ENCODE measurements around the gene LBHD2. TPM values are rescaled to one million over a fixed set of nuclear protein-coding genes. Genes with fewer than 3 reads are reported as not detected.
A peak's percentile ranks its signal among the peaks of the same experiment; 100 is the strongest.

The LBHD2 gene
- total and polyA plus RNA-seq, 2 of the 13 experiments (the other 11 are each of a cell fraction or from before 2014, with no cell fraction given): 0.67 to 1.00 TPM

DNA sequence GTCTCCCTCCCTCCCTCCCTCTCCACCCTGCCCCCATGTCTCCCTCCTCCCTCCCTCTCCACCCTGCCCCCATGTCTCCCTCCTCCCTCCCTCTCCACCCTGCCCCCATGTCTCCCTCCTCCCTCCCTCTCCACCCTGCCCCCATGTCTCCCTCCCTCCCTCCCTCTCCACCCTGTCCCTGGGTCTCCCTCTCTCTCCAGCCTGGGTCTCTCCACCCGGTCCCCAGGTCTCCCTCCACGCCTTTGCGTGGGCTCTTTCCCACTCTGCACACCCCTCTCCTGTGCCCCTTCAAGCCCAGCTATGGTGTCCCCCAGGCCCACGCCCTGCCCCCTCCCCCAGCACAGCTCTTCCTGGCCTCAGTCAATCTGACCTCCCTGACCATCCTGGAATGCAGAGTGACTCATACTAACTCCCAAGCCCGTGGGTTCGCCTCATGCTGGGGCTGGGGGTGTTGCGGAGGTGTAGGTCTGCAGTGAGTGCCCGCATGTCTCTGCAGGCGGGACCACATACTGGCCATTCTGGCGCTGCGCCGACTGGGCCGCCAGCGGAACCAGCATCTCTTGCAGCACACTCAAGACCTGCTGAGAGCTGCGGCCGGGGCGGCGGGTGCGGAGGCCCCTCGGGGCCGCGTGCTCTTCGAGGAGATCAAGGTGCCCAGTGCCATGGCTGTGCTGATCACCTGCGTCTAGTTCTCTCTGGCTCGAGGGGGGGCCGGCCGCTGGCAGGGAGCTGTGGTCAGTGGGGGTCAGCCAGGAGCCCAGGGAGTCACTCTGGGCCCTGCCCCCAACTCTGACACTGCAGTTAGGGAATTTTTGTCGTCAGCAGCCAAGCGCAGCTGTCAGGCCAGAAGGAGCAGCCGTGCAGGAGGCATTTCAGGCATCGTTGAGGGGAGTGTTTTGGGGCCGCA lies 25.8 kb downstream of the LBHD2 start (continued):
- TF ChIP-seq ZNF883 (CRISPR knock-in tag; IDR thresholded peaks at IDR 0.05; ENCODE audit: not compliant biosample characterization): no peak
- peak; percentile 42; the same call in 1 of the 2 replicates for TF ChIP-seq NR2F6 (IDR thresholded peaks at IDR 0.05)
- peak; percentile 74 for TF ChIP-seq NR2F6 (CRISPR knock-in tag; IDR thresholded peaks at IDR 0.05)
- no peak for TF ChIP-seq NFE2 (CRISPR knock-in tag; IDR thresholded peaks at IDR 0.05)
- TF ChIP-seq ZNF282 (IDR thresholded peaks at IDR 0.05; ENCODE audit: partially characterized antibody): no peak
- TF ChIP-seq ZNF660 (CRISPR knock-in tag; IDR thresholded peaks at IDR 0.05; ENCODE audit: borderline replicate concordance, low read depth): no peak
- TF ChIP-seq ZNF781 (CRISPR knock-in tag; IDR thresholded peaks at IDR 0.05; ENCODE audit: borderline replicate concordance, not compliant biosample characterization): no peak
- TF ChIP-seq RFXAP (CRISPR knock-in tag; IDR thresholded peaks at IDR 0.05; ENCODE audit: borderline replicate concordance): no peak
- no peak for TF ChIP-seq NR0B2 (CRISPR knock-in tag; IDR thresholded peaks at IDR 0.05)
- TF ChIP-seq POLR2A (IDR thresholded peaks at IDR 0.05; ENCODE audit: insufficient read depth in 1 of 2, low read depth in 2 of 2, low read length in 2 of 2): no peak
- no peak for TF ChIP-seq ZNF749 (CRISPR knock-in tag; IDR thresholded peaks at IDR 0.05; ENCODE audit: borderline replicate concordance)
- no peak for TF ChIP-seq ZSCAN22 (CRISPR knock-in tag; IDR thresholded peaks at IDR 0.05)
- TF ChIP-seq ZNF468 (CRISPR knock-in tag; IDR thresholded peaks at IDR 0.05): no peak
- TF ChIP-seq DNMT3B (CRISPR knock-in tag; conservative IDR thresholded peaks at IDR 0.05): no peak
- TF ChIP-seq NFKBIZ (CRISPR knock-in tag; IDR thresholded peaks at IDR 0.05): no peak
- TF ChIP-seq NCOA5 (CRISPR knock-in tag; IDR thresholded peaks at IDR 0.05): no peak
- no peak for TF ChIP-seq STAT5B (CRISPR knock-in tag; IDR thresholded peaks at IDR 0.05)
- TF ChIP-seq ZNF567 (CRISPR knock-in tag; IDR thresholded peaks at IDR 0.05; ENCODE audit: borderline replicate concordance): no peak
- no peak for TF ChIP-seq ATF5 (CRISPR knock-in tag; IDR thresholded peaks at IDR 0.05; ENCODE audit: low read depth)
- no peak for TF ChIP-seq ZNF33A (CRISPR knock-in tag; IDR thresholded peaks at IDR 0.05; ENCODE audit: borderline replicate concordance)
- no peak for TF ChIP-seq ATRX (CRISPR knock-in tag; IDR thresholded peaks at IDR 0.05; ENCODE audit: borderline replicate concordance)
- TF ChIP-seq ZNF782 (CRISPR knock-in tag; IDR thresholded peaks at IDR 0.05; ENCODE audit: borderline replicate concordance): no peak
- no peak for TF ChIP-seq MYNN (CRISPR knock-in tag; IDR thresholded peaks at IDR 0.05; ENCODE audit: low read depth)
- TF ChIP-seq ZBTB8A (CRISPR knock-in tag; IDR thresholded peaks at IDR 0.05; ENCODE audit: borderline replicate concordance, low read depth): no peak
- TF ChIP-seq, protein P1, sequence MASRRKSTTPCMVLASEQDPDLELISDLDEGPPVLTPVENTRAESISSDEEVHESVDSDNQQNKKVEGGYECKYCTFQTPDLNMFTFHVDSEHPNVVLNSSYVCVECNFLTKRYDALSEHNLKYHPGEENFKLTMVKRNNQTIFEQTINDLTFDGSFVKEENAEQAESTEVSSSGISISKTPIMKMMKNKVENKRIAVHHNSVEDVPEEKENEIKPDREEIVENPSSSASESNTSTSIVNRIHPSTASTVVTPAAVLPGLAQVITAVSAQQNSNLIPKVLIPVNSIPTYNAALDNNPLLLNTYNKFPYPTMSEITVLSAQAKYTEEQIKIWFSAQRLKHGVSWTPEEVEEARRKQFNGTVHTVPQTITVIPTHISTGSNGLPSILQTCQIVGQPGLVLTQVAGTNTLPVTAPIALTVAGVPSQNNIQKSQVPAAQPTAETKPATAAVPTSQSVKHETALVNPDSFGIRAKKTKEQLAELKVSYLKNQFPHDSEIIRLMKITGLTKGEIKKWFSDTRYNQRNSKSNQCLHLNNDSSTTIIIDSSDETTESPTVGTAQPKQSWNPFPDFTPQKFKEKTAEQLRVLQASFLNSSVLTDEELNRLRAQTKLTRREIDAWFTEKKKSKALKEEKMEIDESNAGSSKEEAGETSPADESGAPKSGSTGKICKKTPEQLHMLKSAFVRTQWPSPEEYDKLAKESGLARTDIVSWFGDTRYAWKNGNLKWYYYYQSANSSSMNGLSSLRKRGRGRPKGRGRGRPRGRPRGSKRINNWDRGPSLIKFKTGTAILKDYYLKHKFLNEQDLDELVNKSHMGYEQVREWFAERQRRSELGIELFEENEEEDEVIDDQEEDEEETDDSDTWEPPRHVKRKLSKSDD (CRISPR knock-in tag; IDR thresholded peaks at IDR 0.05; ENCODE audit: low read depth): no peak
- no peak for TF ChIP-seq ZFP62 (CRISPR knock-in tag; IDR thresholded peaks at IDR 0.05)
- TF ChIP-seq ZNF709 (CRISPR knock-in tag; IDR thresholded peaks at IDR 0.05): no peak
